ENCODE measurements around the gene SORBS1.

The SORBS1 gene

GRCh38 chr10:95561177-95561863 lies at the start of gene SORBS1:
Gene SORBS1 (minus strand): TSS chr10:95561371. CDS start chr10:95441135, 120,236 bp downstream.
- Histone ChIP-seq H3K36me3 (ENCODE audit: control insufficient read depth, insufficient read depth, low read length) (no peaks in the 10 kb centered on the region), H3K9me3 (ENCODE audit: control insufficient read depth, insufficient read depth, low read length) (no peaks in the 10 kb centered on the region), H3K27me3 (ENCODE audit: control insufficient read depth, insufficient read depth, low read length) (no peaks in the 10 kb centered on the region), H3K9ac (ENCODE audit: low read depth, low read length) (peak within 1 kb of the TSS; percentile 82), H3K4me1 (ENCODE audit: control insufficient read depth, insufficient read depth, low read length) (peaks cover 14% of the 10 kb centered on the region), H3K4me3 (ENCODE audit: low read depth, low read length) (peak within 1 kb of the TSS; percentile 90)

- Histone ChIP-seq H3K4me3 (ENCODE audit: low read depth, low read length) (no peak overlapping the region), H3K4me1 (ENCODE audit: control insufficient read depth, insufficient read depth, low read length) (no peaks in the 10 kb centered on the region), H3K9me3 (ENCODE audit: control insufficient read depth, insufficient read depth, low read length) (no peaks in the 10 kb centered on the region), H3K9ac (ENCODE audit: low read depth, low read length) (no peak overlapping the region), H3K27me3 (ENCODE audit: control insufficient read depth, insufficient read depth, low read length) (no peaks in the 10 kb centered on the region), H3K36me3 (ENCODE audit: control insufficient read depth, insufficient read depth, low read length) (peaks cover 43% of the 10 kb centered on the region)
Observed at GRCh38 chr10:95610727-95611126, 49.6 kb upstream of the SORBS1 start.

- Histone ChIP-seq H3K4me1 (ENCODE audit: control insufficient read depth, insufficient read depth, low read length) (no peaks in the 10 kb centered on the region), H3K36me3 (ENCODE audit: control insufficient read depth, insufficient read depth, low read length) (peaks cover 28% of the 10 kb centered on the region)
Observed at GRCh38 chr10:95606922-95607321, 45.8 kb upstream of the SORBS1 start.

GRCh38 chr10:95605163-95605562 lies 44.0 kb upstream of the SORBS1 start:
- peaks cover 13% of the 10 kb centered on the region for H3K36me3 ChIP-seq (ENCODE audit: control insufficient read depth, insufficient read depth, low read length)
- no peaks in the 10 kb centered on the region for H3K4me1 ChIP-seq (ENCODE audit: control insufficient read depth, insufficient read depth, low read length)
- H3K27me3 ChIP-seq (ENCODE audit: control insufficient read depth, insufficient read depth, low read length) = no peaks in the 10 kb centered on the region
- H3K9me3 ChIP-seq (ENCODE audit: control insufficient read depth, insufficient read depth, low read length) = no peaks in the 10 kb centered on the region
- no peak overlapping the region for H3K9ac ChIP-seq (ENCODE audit: low read depth, low read length)
- no peak overlapping the region for H3K4me3 ChIP-seq (ENCODE audit: low read depth, low read length)

More at GRCh38 chr10:95606922-95607321, 45.8 kb upstream of the SORBS1 start:
- H3K27me3 ChIP-seq (ENCODE audit: control insufficient read depth, insufficient read depth, low read length) = no peaks in the 10 kb centered on the region
- no peaks in the 10 kb centered on the region for H3K9me3 ChIP-seq (ENCODE audit: control insufficient read depth, insufficient read depth, low read length)
- H3K9ac ChIP-seq (ENCODE audit: low read depth, low read length) = no peak overlapping the region
- no peak overlapping the region for H3K4me3 ChIP-seq (ENCODE audit: low read depth, low read length)

GRCh38 chr10:95604630-95605029 lies 43.5 kb upstream of the SORBS1 start:
- peaks cover 10% of the 10 kb centered on the region for H3K36me3 ChIP-seq (ENCODE audit: control insufficient read depth, insufficient read depth, low read length)
- H3K9me3 ChIP-seq (ENCODE audit: control insufficient read depth, insufficient read depth, low read length) = no peaks in the 10 kb centered on the region
- H3K4me3 ChIP-seq (ENCODE audit: low read depth, low read length) = no peak overlapping the region
- no peaks in the 10 kb centered on the region for H3K4me1 ChIP-seq (ENCODE audit: control insufficient read depth, insufficient read depth, low read length)
- H3K27me3 ChIP-seq (ENCODE audit: control insufficient read depth, insufficient read depth, low read length) = no peaks in the 10 kb centered on the region
- H3K9ac ChIP-seq (ENCODE audit: low read depth, low read length) = no peak overlapping the region

GRCh38 chr10:95602382-95602781 lies 41.2 kb upstream of the SORBS1 start:
- Histone ChIP-seq H3K4me3 (ENCODE audit: low read depth, low read length) (no peak overlapping the region), H3K9ac (ENCODE audit: low read depth, low read length) (no peak overlapping the region), H3K36me3 (ENCODE audit: control insufficient read depth, insufficient read depth, low read length) (peaks cover 4% of the 10 kb centered on the region), H3K9me3 (ENCODE audit: control insufficient read depth, insufficient read depth, low read length) (no peaks in the 10 kb centered on the region), H3K27me3 (ENCODE audit: control insufficient read depth, insufficient read depth, low read length) (no peaks in the 10 kb centered on the region), H3K4me1 (ENCODE audit: control insufficient read depth, insufficient read depth, low read length) (no peaks in the 10 kb centered on the region)

- peaks cover 4% of the 10 kb centered on the region for H3K36me3 ChIP-seq (ENCODE audit: control insufficient read depth, insufficient read depth, low read length)
- H3K27me3 ChIP-seq (ENCODE audit: control insufficient read depth, insufficient read depth, low read length) = no peaks in the 10 kb centered on the region
- no peaks in the 10 kb centered on the region for H3K9me3 ChIP-seq (ENCODE audit: control insufficient read depth, insufficient read depth, low read length)
- H3K9ac ChIP-seq (ENCODE audit: low read depth, low read length) = no peak overlapping the region
- H3K4me3 ChIP-seq (ENCODE audit: low read depth, low read length) = no peak overlapping the region
- no peaks in the 10 kb centered on the region for H3K4me1 ChIP-seq (ENCODE audit: control insufficient read depth, insufficient read depth, low read length)
Observed at GRCh38 chr10:95601116-95601719, 40.0 kb upstream of the SORBS1 start.

- no peaks in the 10 kb centered on the region for H3K36me3 ChIP-seq (ENCODE audit: control insufficient read depth, insufficient read depth, low read length)
- H3K4me1 ChIP-seq (ENCODE audit: control insufficient read depth, insufficient read depth, low read length) = no peaks in the 10 kb centered on the region
- no peaks in the 10 kb centered on the region for H3K27me3 ChIP-seq (ENCODE audit: control insufficient read depth, insufficient read depth, low read length)
- H3K9ac ChIP-seq (ENCODE audit: low read depth, low read length) = no peak overlapping the region
- H3K4me3 ChIP-seq (ENCODE audit: low read depth, low read length) = no peak overlapping the region
- no peaks in the 10 kb centered on the region for H3K9me3 ChIP-seq (ENCODE audit: control insufficient read depth, insufficient read depth, low read length)
Observed at GRCh38 chr10:95600158-95600557, 39.0 kb upstream of the SORBS1 start.

GRCh38 chr10:95597788-95598187 lies 36.6 kb upstream of the SORBS1 start:
- H3K4me1 ChIP-seq (ENCODE audit: control insufficient read depth, insufficient read depth, low read length) = no peaks in the 10 kb centered on the region
- H3K4me3 ChIP-seq (ENCODE audit: low read depth, low read length) = no peak overlapping the region
- H3K36me3 ChIP-seq (ENCODE audit: control insufficient read depth, insufficient read depth, low read length) = no peaks in the 10 kb centered on the region
- H3K9me3 ChIP-seq (ENCODE audit: control insufficient read depth, insufficient read depth, low read length) = no peaks in the 10 kb centered on the region
- H3K9ac ChIP-seq (ENCODE audit: low read depth, low read length) = no peak overlapping the region
- H3K27me3 ChIP-seq (ENCODE audit: control insufficient read depth, insufficient read depth, low read length) = no peaks in the 10 kb centered on the region

GRCh38 chr10:95588025-95588424 lies 26.9 kb upstream of the SORBS1 start:
- Histone ChIP-seq H3K36me3 (ENCODE audit: control insufficient read depth, insufficient read depth, low read length) (no peaks in the 10 kb centered on the region), H3K4me1 (ENCODE audit: control insufficient read depth, insufficient read depth, low read length) (no peaks in the 10 kb centered on the region), H3K4me3 (ENCODE audit: low read depth, low read length) (no peak overlapping the region), H3K9me3 (ENCODE audit: control insufficient read depth, insufficient read depth, low read length) (no peaks in the 10 kb centered on the region), H3K27me3 (ENCODE audit: control insufficient read depth, insufficient read depth, low read length) (no peaks in the 10 kb centered on the region), H3K9ac (ENCODE audit: low read depth, low read length) (no peak overlapping the region)

- Histone ChIP-seq H3K36me3 (ENCODE audit: control insufficient read depth, insufficient read depth, low read length) (no peaks in the 10 kb centered on the region), H3K27me3 (ENCODE audit: control insufficient read depth, insufficient read depth, low read length) (no peaks in the 10 kb centered on the region), H3K4me3 (ENCODE audit: low read depth, low read length) (no peak overlapping the region), H3K9ac (ENCODE audit: low read depth, low read length) (no peak overlapping the region), H3K4me1 (ENCODE audit: control insufficient read depth, insufficient read depth, low read length) (no peaks in the 10 kb centered on the region), H3K9me3 (ENCODE audit: control insufficient read depth, insufficient read depth, low read length) (no peaks in the 10 kb centered on the region)
Observed at GRCh38 chr10:95579835-95580535, 18.8 kb upstream of the SORBS1 start.

- H3K36me3 ChIP-seq (ENCODE audit: control insufficient read depth, insufficient read depth, low read length) = no peaks in the 10 kb centered on the region
- no peak overlapping the region for H3K4me3 ChIP-seq (ENCODE audit: low read depth, low read length)
- no peaks in the 10 kb centered on the region for H3K4me1 ChIP-seq (ENCODE audit: control insufficient read depth, insufficient read depth, low read length)
- H3K9me3 ChIP-seq (ENCODE audit: control insufficient read depth, insufficient read depth, low read length) = no peaks in the 10 kb centered on the region
- H3K9ac ChIP-seq (ENCODE audit: low read depth, low read length) = no peak overlapping the region
- no peaks in the 10 kb centered on the region for H3K27me3 ChIP-seq (ENCODE audit: control insufficient read depth, insufficient read depth, low read length)
Observed at GRCh38 chr10:95579292-95579691, 18.1 kb upstream of the SORBS1 start.

Data from iPS-15b (cell line).